NCI-H774 (cell line): ENCODE data around the gene LRGUK.
"Not testable (repeated sequence)": the region's sequence is repeated elsewhere in the genome, so short reads cannot be mapped to it uniquely, and the experiment has no call there.

ENCODE experiments used
- DNase-seq: peaks from one replicate; lab custom pipeline; 2025; lab: John Stamatoyannopoulos, UW

The LRGUK gene

GRCh38 chr7:134126966-134127848 lies at the start of gene LRGUK:
TSS of gene LRGUK (plus strand) at chr7:134127340. CDS start at chr7:134127368, 28 bp downstream.
- DNase-seq: peak; percentile 64

GRCh38 chr7:134077560-134077959 lies 49.6 kb upstream of the LRGUK start:
- not testable (repeated sequence) for DNase-seq

GRCh38 chr7:134078991-134079390 lies 48.1 kb upstream of the LRGUK start:
- no peak for DNase-seq

- DNase-seq: no peak
Observed at GRCh38 chr7:134081695-134082094, 45.4 kb upstream of the LRGUK start.

GRCh38 chr7:134083766-134084487 lies 43.2 kb upstream of the LRGUK start:
- DNase-seq: no peak

GRCh38 chr7:134084488-134085144 lies 42.5 kb upstream of the LRGUK start:
- DNase-seq: no peak

- no peak for DNase-seq
Observed at GRCh38 chr7:134085311-134085710, 41.8 kb upstream of the LRGUK start.

- no peak for DNase-seq
Observed at GRCh38 chr7:134086998-134087735, 40.0 kb upstream of the LRGUK start.

GRCh38 chr7:134088199-134088598 lies 38.9 kb upstream of the LRGUK start:
- DNase-seq: no peak

GRCh38 chr7:134089446-134089845 lies 37.7 kb upstream of the LRGUK start:
- DNase-seq: no peak

GRCh38 chr7:134098072-134098471 lies 29.1 kb upstream of the LRGUK start:
- no peak for DNase-seq

GRCh38 chr7:134101716-134102115 lies 25.4 kb upstream of the LRGUK start:
- no peak for DNase-seq

GRCh38 chr7:134104166-134104565 lies 23.0 kb upstream of the LRGUK start:
- DNase-seq: no peak

- DNase-seq: no peak
Observed at GRCh38 chr7:134105841-134106240, 21.3 kb upstream of the LRGUK start.

- no peak for DNase-seq
Observed at GRCh38 chr7:134108802-134109201, 18.3 kb upstream of the LRGUK start.

- DNase-seq: no peak
Observed at GRCh38 chr7:134113655-134114054, 13.5 kb upstream of the LRGUK start.

- no peak for DNase-seq
Observed at GRCh38 chr7:134114992-134115391, 12.1 kb upstream of the LRGUK start.

- no peak for DNase-seq
Observed at GRCh38 chr7:134120405-134120804, 6.7 kb upstream of the LRGUK start.

- no peak for DNase-seq
Observed at GRCh38 chr7:134121632-134122139, 5.5 kb upstream of the LRGUK start.

GRCh38 chr7:134122980-134123379 lies 4.2 kb upstream of the LRGUK start:
- DNase-seq: no peak

GRCh38 chr7:134126146-134126545 lies 994 bp upstream of the LRGUK start:
- DNase-seq: no peak

GRCh38 chr7:134126596-134126965 lies 559 bp upstream of the LRGUK start:
- DNase-seq: no peak
